GM19023 (cell line): Measurements from ENCODE around the gene PVR.
"Not testable (repeated sequence)": the region's sequence is repeated elsewhere in the genome, so short reads cannot be mapped to it uniquely, and the experiment has no call there.

Source experiments
- ATAC-seq: cut with Tn5 transposase; IDR thresholded peaks from one replicate; pipeline ENCODE4 v1.9.1; 2021; ENCODE audit warnings: mild to moderate bottlenecking, moderate library complexity; ENCODE audit not compliant: unreplicated experiment

The PVR gene

GRCh38 chr19:44643605-44644401 is at the start of gene PVR:
PVR (plus strand) TSS chr19:44643910; CDS start chr19:44644097, 187 bp downstream.
- ATAC-seq, result no peak

- no peak for ATAC-seq
Observed at GRCh38 chr19:44596428-44597130, 47.1 kb upstream of the PVR start.

- no peak for ATAC-seq
Observed at GRCh38 chr19:44597131-44597491, 46.6 kb upstream of the PVR start.

GRCh38 chr19:44598355-44598754 is 45.4 kb upstream of the PVR start:
- no peak for ATAC-seq

GRCh38 chr19:44598880-44599279 is 44.8 kb upstream of the PVR start:
- ATAC-seq, result no peak

GRCh38 chr19:44600466-44600865 is 43.2 kb upstream of the PVR start:
- no peak for ATAC-seq

- ATAC-seq, result no peak
Observed at GRCh38 chr19:44602081-44602480, 41.6 kb upstream of the PVR start.

GRCh38 chr19:44603201-44603945 is 40.3 kb upstream of the PVR start:
- ATAC-seq, result no peak

GRCh38 chr19:44604241-44604640 is 39.5 kb upstream of the PVR start:
- ATAC-seq, result no peak

- no peak for ATAC-seq
Observed at GRCh38 chr19:44605547-44605946, 38.2 kb upstream of the PVR start.

GRCh38 chr19:44607049-44607448 is 36.7 kb upstream of the PVR start:
- ATAC-seq, result no peak

- no peak for ATAC-seq
Observed at GRCh38 chr19:44607917-44608316, 35.8 kb upstream of the PVR start.

GRCh38 chr19:44608391-44608821 is 35.3 kb upstream of the PVR start:
- no peak for ATAC-seq

- no peak for ATAC-seq
Observed at GRCh38 chr19:44609219-44609618, 34.5 kb upstream of the PVR start.

- ATAC-seq, result not testable (repeated sequence)
Observed at GRCh38 chr19:44610497-44610896, 33.2 kb upstream of the PVR start.

GRCh38 chr19:44611812-44612295 is 31.9 kb upstream of the PVR start:
- ATAC-seq, result no peak

- ATAC-seq, result no peak
Observed at GRCh38 chr19:44613295-44614178, 30.2 kb upstream of the PVR start, which contains the start of gene IGSF23. IGSF23 (plus strand) TSS chr19:44613563; CDS start chr19:44613646, 83 bp downstream.

- ATAC-seq, result no peak
Observed at GRCh38 chr19:44614313-44614712, 29.4 kb upstream of the PVR start.

- no peak for ATAC-seq
Observed at GRCh38 chr19:44615863-44616247, 27.9 kb upstream of the PVR start.

- no peak for ATAC-seq
Observed at GRCh38 chr19:44617110-44617880, 26.4 kb upstream of the PVR start.
